H9 (cell line): ENCODE measurements around the gene HCST. TPM values are rescaled to one million over a fixed set of nuclear protein-coding genes. Genes with fewer than 3 reads are reported as not detected.

Experiments used
- DNase-seq: peaks from one replicate; pipeline ENCODE4 v3.0.0-alpha.2; 2017
- H2AFZ ChIP-seq: one replicate; pipeline ENCODE4 v1.6.1; 2013; ENCODE audit warnings: mild to moderate bottlenecking, low read length, control low read depth, moderate library complexity
- H2AK5ac ChIP-seq: 2 replicates; pipeline ENCODE4 v1.6.1; 2013; ENCODE audit warnings: low read length, control low read depth, mixed read lengths; ENCODE audit not compliant: insufficient read length
- H2BK120ac ChIP-seq: one replicate; pipeline ENCODE4 v1.6.1; 2013; ENCODE audit warnings: low read depth, mild to moderate bottlenecking, low read length, control low read depth, inconsistent platforms; ENCODE audit not compliant: poor library complexity, severe bottlenecking
- H2BK12ac ChIP-seq: 2 replicates; pipeline ENCODE4 v1.6.1; 2013; ENCODE audit warnings: low read length, control low read depth, mixed read lengths, low read depth; ENCODE audit not compliant: insufficient read length
- H2BK15ac ChIP-seq: 2 replicates; pipeline ENCODE4 v1.6.1; 2013; ENCODE audit warnings: low read depth, low read length, control low read depth
- H2BK20ac ChIP-seq: one replicate; pipeline ENCODE4 v1.6.1; 2013; ENCODE audit warnings: low read depth, mild to moderate bottlenecking, low read length, control low read depth, inconsistent platforms; ENCODE audit not compliant: poor library complexity, severe bottlenecking
- H2BK5ac ChIP-seq: 2 replicates; pipeline ENCODE4 v1.6.1; 2013; ENCODE audit warnings: low read length, control low read depth, mixed read lengths; ENCODE audit not compliant: insufficient read length
- H3K14ac ChIP-seq: 2 replicates; pipeline ENCODE4 v1.6.1; 2013; ENCODE audit warnings: low read length, control low read depth; ENCODE audit not compliant: insufficient read depth
- H3K18ac ChIP-seq: 2 replicates; pipeline ENCODE4 v1.6.1; 2013; ENCODE audit warnings: low read depth, mild to moderate bottlenecking, mixed read lengths, low read length, control low read depth; ENCODE audit not compliant: insufficient read length
- H3K23ac ChIP-seq: 2 replicates; pipeline ENCODE4 v1.6.1; 2013; ENCODE audit warnings: low read length, control low read depth, mixed read lengths, low read depth; ENCODE audit not compliant: insufficient read length
- H3K23me2 ChIP-seq: 2 replicates; pipeline ENCODE4 v1.6.1; 2013; ENCODE audit warnings: low read depth, mild to moderate bottlenecking, mixed read lengths, low read length, control low read depth; ENCODE audit not compliant: insufficient read length, poor library complexity, severe bottlenecking
- H3K27ac ChIP-seq: 2 replicates; pipeline ENCODE4 v1.5.1; 2013; ENCODE audit warnings: low read length, control low read depth, mixed read lengths, low read depth; ENCODE audit not compliant: insufficient read length
- H3K27me3 ChIP-seq: 2 replicates; pipeline ENCODE4 v1.6.1; 2013; ENCODE audit warnings: low read length, control low read depth, inconsistent platforms; ENCODE audit not compliant: insufficient read depth
- H3K4ac ChIP-seq: 2 replicates; pipeline ENCODE4 v1.6.1; 2013; ENCODE audit warnings: low read depth, mild to moderate bottlenecking, control low read depth, inconsistent platforms, low read length, moderate library complexity
- H3K4me1 ChIP-seq: 2 replicates; pipeline ENCODE4 v1.6.1; 2013; ENCODE audit warnings: low read length, control low read depth, inconsistent platforms; ENCODE audit not compliant: insufficient read depth
- H3K4me2 ChIP-seq: 2 replicates; pipeline ENCODE4 v1.6.1; 2013; ENCODE audit warnings: low read length, control low read depth, mixed read lengths; ENCODE audit not compliant: insufficient read length, insufficient read depth
- H3K56ac ChIP-seq: 2 replicates; pipeline ENCODE4 v1.6.1; 2013; ENCODE audit warnings: low read depth, mild to moderate bottlenecking, mixed read lengths, low read length, control low read depth; ENCODE audit not compliant: insufficient read length
- H3K79me1 ChIP-seq: 2 replicates; pipeline ENCODE4 v1.6.1; 2013; ENCODE audit warnings: low read depth, mild to moderate bottlenecking, moderate library complexity, low read length, control low read depth, inconsistent platforms; ENCODE audit not compliant: insufficient read depth, poor library complexity, severe bottlenecking
- H3K79me2 ChIP-seq: 2 replicates; pipeline ENCODE4 v1.6.1; 2013; ENCODE audit warnings: low read length, control low read depth, inconsistent platforms; ENCODE audit not compliant: insufficient read depth
- H3K9ac ChIP-seq: 2 replicates; pipeline ENCODE4 v1.6.1; 2013; ENCODE audit warnings: low read length, control low read depth, mixed read lengths; ENCODE audit not compliant: insufficient read length; ENCODE audit errors: extremely low read depth
- H3K9me3 ChIP-seq: one replicate; pipeline ENCODE4 v1.6.1; 2013; ENCODE audit warnings: low read depth, low read length, inconsistent platforms; ENCODE audit not compliant: control insufficient read depth
- H3T11ph ChIP-seq: one replicate; pipeline ENCODE4 v1.6.1; 2013; ENCODE audit warnings: mild to moderate bottlenecking, low read length, control low read depth, inconsistent platforms
- H4K20me1 ChIP-seq: one replicate; pipeline ENCODE4 v1.6.1; 2013; ENCODE audit not compliant: control insufficient read depth, insufficient read length, insufficient read depth
- H4K5ac ChIP-seq: 2 replicates; pipeline ENCODE4 v1.6.1; 2013; ENCODE audit warnings: low read depth, mild to moderate bottlenecking, mixed read lengths, low read length, control low read depth; ENCODE audit not compliant: insufficient read length
- H4K8ac ChIP-seq: replicated peaks from 2 replicates; pipeline ENCODE4 v1.6.1; 2013; ENCODE audit warnings: low read length, control low read depth, mixed read lengths, low read depth; ENCODE audit not compliant: insufficient read length
- H4K91ac ChIP-seq: 2 replicates; pipeline ENCODE4 v1.6.1; 2013; ENCODE audit warnings: low read depth, mild to moderate bottlenecking, moderate library complexity, mixed read lengths, low read length, control low read depth; ENCODE audit not compliant: insufficient read length
- H3K27ac Mint-ChIP-seq, 3 experiments: 2 replicates in 2 of 3; 3 replicates in 1 of 3; pipeline ENCODE4 v1.8.0; 2020 to 2021; ENCODE audit warnings: mixed read lengths in 3 of 3, mild to moderate bottlenecking in 1 of 3, moderate library complexity in 1 of 3
- H3K27me3 Mint-ChIP-seq: 2 replicates; pipeline ENCODE4 v1.8.0; 2021; ENCODE audit warnings: low read depth, mild to moderate bottlenecking, moderate library complexity, mixed read lengths
- H3K36me3 Mint-ChIP-seq, 3 experiments: 2 replicates in 2 of 3; 3 replicates in 1 of 3; pipeline ENCODE4 v1.8.0; 2020 to 2021; ENCODE audit warnings: low read depth in 3 of 3, mixed read lengths in 3 of 3; ENCODE audit not compliant: insufficient read depth in 1 of 3
- H3K4me1 Mint-ChIP-seq, 2 experiments: 2 replicates each; pipeline ENCODE4 v1.8.0; 2020; ENCODE audit warnings: mixed read lengths in 2 of 2
- H3K4me3 Mint-ChIP-seq, 2 experiments: 2 replicates in 1 of 2; 3 replicates in 1 of 2; pipeline ENCODE4 v1.8.0; 2020 to 2021; ENCODE audit warnings: mild to moderate bottlenecking in 2 of 2, mixed read lengths in 2 of 2, moderate library complexity in 1 of 2
- H3K9me3 Mint-ChIP-seq, 2 experiments: 2 replicates in 1 of 2; 3 replicates in 1 of 2; pipeline ENCODE4 v1.8.0; 2020; ENCODE audit warnings: mild to moderate bottlenecking in 2 of 2, mixed read lengths in 2 of 2, moderate library complexity in 1 of 2
- WGBS: extraction: QIAGEN DNeasy Blood & Tissue Kit; methylation state at CpG from one replicate; pipeline ENCODE4 v1.1.7; 2013; ENCODE audit warnings: missing lambda C conversion rate, low lambda C conversion rate, mixed read lengths; ENCODE audit not compliant: insufficient read length; ENCODE audit errors: extremely low coverage; 5-methylcytosine and 5-hydroxymethylcytosine counted together
- total RNA-seq: library from RNA; stranded (reverse); gene quantifications from 2 replicates; pipeline ENCODE4 v1.2.1, GENCODE V29; 2021
- TF ChIP-seq, protein P1 (sequence below): fragments of 200-600 bp; sonication (generic); conservative IDR thresholded peaks from 3 replicates; pipeline ENCODE4 v1.8.0; 2021; ENCODE audit warnings: antibody characterized with exemption, mild to moderate bottlenecking

The HCST gene
- total RNA-seq, 1 experiment from 2014 or later, result 0.68 TPM

- Mint-ChIP-seq H3K4me3 (no peak overlapping the region), H3K36me3 (no peaks in the 10 kb centered on the region), H3K27ac (no peak overlapping the region), H3K27me3 (peaks cover 79% of the 10 kb centered on the region), H3K4me1 (peaks cover 14 to 34% of the 10 kb centered on the region in 2 experiments), H3K9me3 (no peaks in the 10 kb centered on the region; a peak in 1 of 5 replicates)
- H3K14ac ChIP-seq, result no peak overlapping the region
- no peak overlapping the region for H3K23ac ChIP-seq
- H2BK20ac ChIP-seq, result no peak overlapping the region
- no peak overlapping the region for H3K27ac ChIP-seq
- no CpG with 5 or more reads among the region's 8 CpGs for WGBS
- no peak overlapping the region for H3T11ph ChIP-seq
- H2BK12ac ChIP-seq, result no peak overlapping the region
- peaks cover 17% of the 10 kb centered on the region for H3K23me2 ChIP-seq
- H3K18ac ChIP-seq, result no peak overlapping the region
- no peak overlapping the region for H4K91ac ChIP-seq
- H3K4me1 ChIP-seq, result no peaks in the 10 kb centered on the region; the same call in 1 of the 2 replicates
- peaks cover 2% of the 10 kb centered on the region; the same call in 1 of the 2 replicates for H3K27me3 ChIP-seq
- no peak overlapping the region for H2BK15ac ChIP-seq
- no peak overlapping the region for H2BK120ac ChIP-seq
- H4K20me1 ChIP-seq, result peaks cover 3% of the 10 kb centered on the region
- H4K8ac ChIP-seq, result no peak overlapping the region
- no peaks in the 10 kb centered on the region for H3K9me3 ChIP-seq
- no peak overlapping the region for H3K4me2 ChIP-seq
- H2AFZ ChIP-seq, result no peak overlapping the region
- no peaks in the 10 kb centered on the region for H3K79me2 ChIP-seq
- no peak overlapping the region for H4K5ac ChIP-seq
- H3K9ac ChIP-seq, result no peak overlapping the region
- no peak overlapping the region for H3K4ac ChIP-seq
- no peak overlapping the region for H2AK5ac ChIP-seq
- no peak overlapping the region for H2BK5ac ChIP-seq
- H3K79me1 ChIP-seq, result no peaks in the 10 kb centered on the region
- no peak overlapping the region for H3K56ac ChIP-seq
- TF ChIP-seq, protein P1, sequence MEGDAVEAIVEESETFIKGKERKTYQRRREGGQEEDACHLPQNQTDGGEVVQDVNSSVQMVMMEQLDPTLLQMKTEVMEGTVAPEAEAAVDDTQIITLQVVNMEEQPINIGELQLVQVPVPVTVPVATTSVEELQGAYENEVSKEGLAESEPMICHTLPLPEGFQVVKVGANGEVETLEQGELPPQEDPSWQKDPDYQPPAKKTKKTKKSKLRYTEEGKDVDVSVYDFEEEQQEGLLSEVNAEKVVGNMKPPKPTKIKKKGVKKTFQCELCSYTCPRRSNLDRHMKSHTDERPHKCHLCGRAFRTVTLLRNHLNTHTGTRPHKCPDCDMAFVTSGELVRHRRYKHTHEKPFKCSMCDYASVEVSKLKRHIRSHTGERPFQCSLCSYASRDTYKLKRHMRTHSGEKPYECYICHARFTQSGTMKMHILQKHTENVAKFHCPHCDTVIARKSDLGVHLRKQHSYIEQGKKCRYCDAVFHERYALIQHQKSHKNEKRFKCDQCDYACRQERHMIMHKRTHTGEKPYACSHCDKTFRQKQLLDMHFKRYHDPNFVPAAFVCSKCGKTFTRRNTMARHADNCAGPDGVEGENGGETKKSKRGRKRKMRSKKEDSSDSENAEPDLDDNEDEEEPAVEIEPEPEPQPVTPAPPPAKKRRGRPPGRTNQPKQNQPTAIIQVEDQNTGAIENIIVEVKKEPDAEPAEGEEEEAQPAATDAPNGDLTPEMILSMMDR, result no peak
- no peak for DNase-seq
Measured at GRCh38 chr19:35853038-35853756, 49.1 kb upstream of the HCST start.
